ENCODE data around the gene ADAM19.

ADAM19 gene

DNA sequence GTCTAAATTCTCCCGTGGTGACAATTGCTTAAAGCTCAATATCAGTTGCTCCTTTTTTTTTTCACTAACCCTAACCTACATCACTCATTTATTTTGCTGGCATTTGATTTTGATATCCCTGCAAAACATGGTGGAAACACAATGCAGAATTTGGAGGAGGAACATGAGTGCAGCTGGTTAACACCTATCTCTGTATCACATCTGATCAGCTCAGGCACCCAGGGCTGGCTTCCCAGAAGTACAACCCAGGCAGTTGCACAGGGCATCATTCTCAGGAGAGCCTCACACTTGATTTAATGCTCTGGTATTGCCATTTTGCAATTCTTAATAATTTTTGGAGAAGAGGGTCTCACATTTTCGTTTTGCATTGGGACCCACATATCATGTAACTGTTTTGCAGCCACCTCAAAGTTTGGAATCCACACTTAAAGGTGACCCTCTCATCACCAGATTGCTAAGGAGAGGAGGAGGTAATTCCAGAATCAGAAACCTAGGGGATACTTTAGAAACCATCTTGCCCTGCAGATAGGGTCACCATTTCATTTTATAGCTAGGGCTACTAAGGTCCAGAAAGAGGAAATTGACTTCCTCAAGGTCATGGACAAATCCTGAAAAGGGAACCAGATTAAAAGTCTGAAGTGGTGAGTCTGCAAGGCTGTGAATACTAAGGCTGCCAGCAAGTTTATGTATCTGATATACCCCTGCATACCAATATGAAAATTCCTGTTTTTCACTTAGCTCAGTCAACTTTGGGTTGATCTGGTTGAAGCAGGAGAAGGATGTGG is 19.3 kb upstream of the ADAM19 start:
- no peak for DNase-seq

DNA sequence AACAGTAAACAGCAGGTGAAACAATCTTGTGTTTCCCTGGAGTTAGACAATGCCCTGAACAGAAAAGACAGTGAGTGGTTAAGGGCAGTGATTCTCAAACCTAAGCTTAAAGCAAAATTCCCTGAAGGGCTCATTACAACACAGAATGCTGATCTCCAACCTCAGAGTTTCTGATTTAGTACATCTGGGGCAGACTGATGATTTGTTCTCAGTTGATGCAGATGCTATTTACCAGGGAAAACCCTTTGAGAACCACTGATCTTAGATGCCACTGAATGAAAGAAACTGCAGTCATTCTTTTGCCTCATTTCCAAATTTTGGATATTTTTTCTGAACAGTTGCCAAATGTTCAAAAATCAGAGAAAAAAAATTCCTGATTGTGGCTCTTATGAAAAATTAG is 18.7 kb upstream of the ADAM19 start:
- no peak for DNase-seq

DNA sequence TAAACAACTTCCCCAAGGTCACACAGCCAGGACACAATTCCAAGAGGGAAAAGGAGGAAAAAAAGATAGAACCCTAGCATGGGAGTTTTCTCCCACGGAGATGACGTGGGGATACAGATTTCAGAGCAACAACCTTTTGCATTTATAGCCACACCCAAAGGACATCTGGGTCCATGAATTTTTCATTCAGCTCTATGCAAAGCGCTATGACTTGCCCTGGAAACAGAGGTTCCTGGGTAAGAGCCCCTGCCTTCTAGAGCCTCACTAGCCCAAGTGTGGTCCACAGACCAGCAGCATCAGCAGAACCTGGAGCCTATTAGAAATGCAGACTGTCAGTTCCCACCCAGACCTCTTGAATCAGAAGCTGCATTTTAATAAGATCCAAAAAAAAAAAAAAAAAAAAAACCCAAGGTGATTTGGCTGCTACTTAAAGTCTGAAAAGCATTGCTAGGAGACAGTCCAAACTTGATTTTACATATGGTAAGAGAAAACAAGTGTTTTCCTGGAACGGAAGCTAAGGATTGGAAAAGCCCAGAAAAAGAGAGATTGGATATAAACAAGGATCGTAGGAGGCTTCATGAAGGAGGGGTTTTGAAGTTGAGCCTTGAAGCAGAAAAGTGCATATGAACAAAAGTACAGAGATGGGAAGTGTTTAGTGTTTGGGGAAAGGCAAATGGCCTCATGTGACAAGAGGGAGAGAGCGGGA is 17.6 kb upstream of the ADAM19 start:
- no peak for DNase-seq

DNA sequence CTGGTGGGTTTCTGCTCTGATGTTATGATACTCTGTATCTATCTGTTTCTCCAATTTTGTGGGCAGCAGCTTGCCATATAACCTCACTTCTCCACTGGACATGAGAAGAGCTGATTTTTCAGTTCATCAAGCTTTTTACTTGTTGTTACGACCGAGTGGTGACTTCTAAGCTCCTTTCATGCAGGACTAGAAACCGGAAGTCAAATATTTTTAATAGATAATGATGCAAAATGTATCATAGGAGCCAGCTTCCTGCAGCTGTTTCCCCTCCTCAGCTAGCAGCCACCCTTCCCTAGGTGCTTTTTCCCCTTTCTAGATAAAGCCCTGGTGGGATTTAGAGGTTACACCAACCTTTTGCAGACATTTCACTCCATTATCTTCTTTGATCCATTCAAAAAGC is 17.0 kb upstream of the ADAM19 start:
- no peak for DNase-seq

DNA sequence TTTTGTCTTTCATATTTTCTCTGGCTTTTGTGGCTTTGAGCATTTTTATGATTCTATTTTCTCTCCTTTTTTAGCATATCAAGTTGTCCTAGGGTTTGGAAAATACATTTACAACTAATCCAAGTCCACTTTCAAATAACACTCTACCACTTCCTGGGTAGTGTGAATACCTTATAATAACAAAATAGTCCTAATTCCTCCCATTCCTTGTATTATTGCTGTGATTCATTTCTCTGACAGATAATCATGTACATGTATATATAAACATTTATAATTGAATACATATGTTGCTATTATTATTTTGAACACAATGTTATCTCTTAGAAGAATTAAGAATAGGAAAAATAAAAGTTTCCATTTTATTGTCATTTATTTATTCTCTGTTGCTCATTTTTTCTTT is 14.9 kb upstream of the ADAM19 start:
- no peak for DNase-seq

DNA sequence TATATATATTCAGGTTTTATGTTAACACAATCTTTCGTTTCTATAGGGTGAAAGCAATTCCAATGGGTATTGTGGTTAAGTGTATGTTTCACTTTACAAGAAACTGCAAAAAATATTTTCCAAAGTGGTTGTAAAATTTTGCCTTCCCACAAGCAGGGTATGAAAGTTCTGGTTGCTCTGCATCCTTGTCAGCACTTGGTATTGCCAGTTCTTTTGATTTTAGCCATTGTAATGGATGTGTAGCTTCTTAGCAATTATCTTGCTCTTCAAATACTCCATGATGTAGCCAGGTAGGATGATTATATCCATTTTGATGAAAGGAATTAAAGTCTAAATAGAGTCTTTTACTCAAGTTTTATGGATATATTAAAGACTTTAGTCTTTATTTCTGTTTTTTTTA is 9.1 kb upstream of the ADAM19 start:
- DNase-seq, result no peak

DNA sequence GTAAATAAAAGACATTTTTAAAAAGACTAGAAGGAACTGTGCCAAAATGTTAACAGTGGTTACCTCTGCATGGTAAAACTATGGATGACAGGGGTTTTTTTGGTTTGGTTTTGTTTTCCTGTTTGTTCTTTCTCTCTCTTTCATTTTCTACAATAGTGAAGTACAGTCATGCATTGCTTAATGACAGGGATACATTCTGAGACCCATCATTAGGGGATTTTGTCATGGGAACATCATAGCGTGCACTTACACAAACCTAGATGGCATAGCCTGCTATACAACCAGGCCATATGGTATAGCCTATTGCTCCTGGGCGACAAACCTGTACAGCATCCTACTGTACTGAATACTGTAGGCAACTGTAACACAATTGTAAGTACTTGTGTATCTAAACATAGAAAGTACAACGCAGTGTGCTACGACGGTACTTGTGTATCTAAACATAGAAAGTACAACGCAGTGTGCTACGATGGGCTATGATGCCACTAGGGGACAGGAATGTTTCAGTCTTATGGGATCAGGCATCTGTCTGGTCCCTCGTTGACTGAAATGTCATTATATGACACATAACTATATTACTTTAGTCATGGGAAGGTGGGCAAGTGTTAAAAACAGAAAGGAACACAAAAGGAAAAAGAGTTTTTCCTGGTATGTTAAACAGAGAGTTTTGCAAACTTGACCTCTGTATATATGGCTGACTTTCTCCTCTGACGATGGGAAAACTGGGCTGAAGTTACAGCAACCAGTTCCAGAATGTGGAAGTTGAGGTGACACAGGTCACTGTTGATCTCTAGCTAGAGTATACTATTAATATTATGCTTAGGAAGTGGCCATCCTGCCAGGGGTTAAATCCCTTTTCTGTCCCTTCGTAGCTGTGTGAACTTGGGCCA is 7.4 kb upstream of the ADAM19 start:
- DNase-seq, result no peak

DNA sequence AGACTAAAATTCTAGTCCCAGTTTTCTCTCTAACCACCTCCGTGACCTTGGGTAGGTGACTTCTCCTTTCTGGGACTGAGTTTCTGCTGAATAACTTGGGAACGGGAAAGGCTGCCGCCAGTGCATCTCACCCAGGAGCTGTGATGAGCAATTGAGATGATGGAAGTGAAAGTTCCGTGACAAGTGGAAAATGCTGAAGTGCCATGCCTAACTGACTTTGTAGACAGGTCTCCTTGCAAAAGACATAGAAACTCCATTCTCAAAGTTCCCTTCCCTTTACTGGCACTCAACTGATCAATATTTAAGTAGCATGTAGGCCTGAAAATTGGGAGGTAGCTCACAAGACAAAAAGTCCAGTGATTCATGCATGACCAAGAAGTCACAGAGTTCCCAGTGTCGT is 6.3 kb upstream of the ADAM19 start:
- no peak for DNase-seq

DNA sequence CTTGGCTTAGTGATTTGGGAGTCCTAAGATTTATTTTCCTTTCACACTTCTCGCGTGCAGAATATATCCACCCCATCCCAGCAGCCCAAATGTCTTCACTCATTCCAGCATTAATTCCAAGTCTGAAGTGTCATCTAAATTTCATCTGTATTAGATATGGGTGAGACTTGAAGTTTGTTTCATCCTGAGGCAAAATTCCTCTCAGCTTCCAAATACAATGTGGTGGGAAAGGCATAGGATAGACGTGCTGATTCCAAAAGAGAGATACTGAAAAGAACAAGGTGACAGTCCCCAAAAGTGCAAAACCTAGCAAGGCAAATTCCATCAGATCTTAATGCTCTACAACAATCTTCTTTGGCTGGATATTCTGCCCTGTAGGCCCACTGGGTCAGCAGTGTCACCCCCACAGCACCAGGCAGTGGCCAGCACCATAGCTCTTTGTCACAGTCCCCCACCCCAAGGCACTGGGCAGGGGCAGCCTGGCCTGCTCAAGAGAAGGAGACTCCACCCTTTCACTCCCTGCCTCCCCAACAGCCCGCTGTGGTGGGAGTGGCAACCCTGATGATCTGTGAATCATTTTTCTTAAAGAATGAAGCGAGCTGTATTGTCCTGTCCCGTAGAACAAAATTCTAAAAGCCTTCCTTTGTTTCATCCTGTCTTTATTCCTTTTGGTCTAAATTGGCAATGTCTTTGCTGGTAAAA is 2.7 kb upstream of the ADAM19 start:
- DNase-seq, result no peak

DNA sequence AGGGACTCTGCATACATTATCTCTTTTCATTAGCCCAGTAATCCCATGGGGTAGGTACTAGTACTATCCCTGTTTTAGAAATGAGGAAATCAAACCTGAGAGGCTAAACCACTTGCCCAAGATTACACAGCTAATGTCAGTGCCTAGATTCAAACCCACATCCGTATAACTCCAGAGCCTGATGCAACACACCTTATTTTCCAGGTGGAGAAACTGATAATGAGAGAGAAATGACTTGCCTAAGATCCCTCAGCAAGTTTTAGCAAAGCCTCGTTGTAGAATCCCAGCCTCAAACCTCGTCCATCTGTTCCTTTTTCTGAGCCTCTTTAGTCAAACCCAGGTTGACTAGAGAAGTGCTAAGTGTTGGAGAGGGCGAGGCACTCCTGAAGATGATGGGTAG is 1.1 kb upstream of the ADAM19 start:
- DNase-seq, result no peak

DNA sequence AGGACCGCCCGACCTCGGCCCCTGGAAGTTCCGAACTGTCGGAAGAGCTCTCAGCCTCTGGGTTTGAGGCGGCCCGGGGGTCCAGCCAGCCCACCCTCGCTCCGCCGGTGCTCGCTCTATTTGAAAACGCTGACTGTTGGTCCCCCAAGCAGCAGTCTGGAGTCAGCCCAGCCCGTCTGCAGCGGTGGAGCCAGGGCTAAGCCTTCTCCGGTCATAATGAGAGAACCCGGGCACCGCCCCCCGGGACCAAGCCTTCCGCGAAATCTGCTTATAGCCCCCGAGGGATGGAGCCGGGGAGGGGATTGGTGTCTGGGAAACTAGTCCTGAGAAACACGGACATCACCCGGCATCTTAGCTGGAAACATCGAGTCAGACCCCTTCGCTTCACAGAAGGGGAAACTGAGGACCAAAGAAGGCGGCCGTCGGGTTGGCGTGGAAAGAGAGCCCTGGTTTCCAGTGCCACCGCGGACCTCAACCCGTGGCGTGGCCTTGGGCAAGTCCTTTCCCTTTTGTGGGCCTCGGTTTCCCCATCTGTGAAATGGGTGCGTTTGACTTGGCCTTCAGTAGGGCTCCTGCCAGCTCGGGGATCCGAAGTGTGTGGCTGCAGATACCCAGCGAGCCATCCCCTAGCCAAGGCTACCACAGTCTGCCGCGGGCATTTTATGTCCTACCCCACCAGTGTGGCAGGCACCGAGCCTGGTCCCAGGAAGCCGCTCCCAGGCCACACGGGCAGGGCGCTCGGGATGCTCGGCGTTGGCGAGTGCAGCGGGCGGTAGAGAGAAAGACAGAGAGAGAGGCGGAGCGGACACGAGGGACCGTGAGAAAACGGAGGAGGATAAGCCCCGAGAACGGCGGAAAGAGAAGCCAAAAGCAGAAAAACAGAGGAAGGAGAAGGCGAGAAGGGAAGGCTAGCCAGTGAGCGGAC is 857 bp downstream of the ADAM19 start:
- DNase-seq, result peak in 1 of 4 experiments; percentile 4

DNA sequence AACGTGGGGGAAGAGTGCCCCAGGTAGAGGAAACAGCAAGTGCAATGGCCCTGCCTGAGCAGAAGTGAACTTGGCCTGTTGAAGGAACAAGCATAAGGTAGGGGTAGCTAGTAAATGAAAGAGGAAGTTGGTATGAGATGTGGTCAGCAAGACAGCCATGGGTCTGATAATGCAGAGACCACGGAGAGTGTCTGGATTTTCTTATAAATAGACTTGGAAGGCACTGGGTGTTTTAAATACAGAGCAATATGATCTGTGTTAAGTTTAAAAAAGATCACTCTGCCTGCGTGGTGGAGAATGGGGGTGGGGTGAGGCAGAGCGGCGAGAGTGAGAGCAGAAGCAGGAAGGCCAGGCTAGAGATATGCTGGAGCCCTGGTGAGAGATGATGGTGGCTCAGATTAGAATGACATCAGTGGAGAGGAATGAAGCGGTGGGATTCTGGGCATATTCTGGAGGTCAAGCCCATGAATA is 4.2 kb downstream of the ADAM19 start:
- peak in 1 of 4 experiments; percentile 5 for DNase-seq

DNA sequence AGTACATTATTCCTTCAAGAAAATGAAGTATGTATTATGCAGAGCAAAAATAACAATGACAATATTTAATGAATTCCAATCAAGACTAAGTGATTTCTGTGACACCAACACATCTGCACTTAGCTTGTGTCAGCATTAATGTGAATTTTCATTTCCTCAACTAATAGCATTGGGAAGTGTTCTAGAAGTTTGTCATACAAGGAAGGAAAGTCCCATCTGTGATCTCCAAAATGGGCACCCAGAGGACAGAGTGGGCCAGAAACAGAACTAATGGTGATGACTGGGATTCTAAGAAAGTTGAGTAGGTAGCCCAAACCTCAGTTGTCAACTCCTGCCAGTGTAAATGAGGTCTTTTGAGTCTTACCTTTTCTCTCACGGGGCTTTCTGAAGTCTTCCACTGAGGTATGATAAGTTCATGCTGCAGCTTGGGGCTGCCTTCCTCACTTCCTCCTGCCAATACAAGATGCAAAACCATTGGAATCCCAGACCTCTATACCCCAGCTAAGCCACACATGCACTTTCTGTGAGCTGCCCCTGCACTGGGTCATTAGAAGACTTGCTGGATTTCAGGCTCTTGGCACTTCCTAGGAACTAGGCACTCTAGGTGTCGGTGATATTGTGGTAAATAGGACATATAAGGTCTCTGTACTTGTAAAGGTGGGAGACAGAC is 4.9 kb downstream of the ADAM19 start:
- no peak for DNase-seq

DNA sequence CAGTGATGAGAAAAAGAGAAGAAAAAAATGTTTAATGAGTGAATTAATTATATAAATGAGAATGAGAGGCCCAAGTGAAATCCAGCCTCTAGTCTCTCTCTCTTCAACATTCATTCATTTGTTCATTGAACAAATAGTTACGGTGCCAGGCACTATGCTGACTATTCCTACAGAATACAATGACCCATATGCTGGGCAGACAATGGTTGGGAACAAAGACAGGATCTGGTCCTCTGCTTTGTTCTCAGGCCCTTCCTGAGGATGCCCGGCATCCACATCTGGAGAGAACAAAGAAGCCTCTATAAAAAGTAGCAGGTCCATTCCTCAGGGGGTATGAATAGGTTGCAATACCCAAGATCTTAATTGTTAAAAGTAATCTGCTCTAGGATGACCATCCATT is 6.9 kb downstream of the ADAM19 start:
- DNase-seq, result no peak

DNA sequence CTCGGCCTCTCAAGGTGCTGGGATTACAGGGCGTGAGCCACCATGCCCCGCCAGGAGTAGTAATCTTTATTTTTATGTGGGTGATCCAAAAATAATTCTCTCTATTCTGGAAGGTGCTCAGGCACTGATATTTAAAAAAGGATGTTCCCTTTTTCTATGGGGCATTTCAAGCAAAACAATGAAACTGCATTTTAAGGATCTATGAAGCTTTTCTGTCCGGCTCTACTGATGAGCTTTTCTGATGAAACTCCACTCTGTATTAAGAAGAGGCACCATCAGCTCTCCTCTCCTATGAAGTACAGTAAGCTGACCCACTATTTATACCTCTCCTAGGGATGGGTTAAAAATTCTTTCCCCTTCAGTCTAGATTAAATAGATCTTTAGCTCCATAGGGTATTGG is 7.4 kb downstream of the ADAM19 start:
- DNase-seq, result no peak

DNA sequence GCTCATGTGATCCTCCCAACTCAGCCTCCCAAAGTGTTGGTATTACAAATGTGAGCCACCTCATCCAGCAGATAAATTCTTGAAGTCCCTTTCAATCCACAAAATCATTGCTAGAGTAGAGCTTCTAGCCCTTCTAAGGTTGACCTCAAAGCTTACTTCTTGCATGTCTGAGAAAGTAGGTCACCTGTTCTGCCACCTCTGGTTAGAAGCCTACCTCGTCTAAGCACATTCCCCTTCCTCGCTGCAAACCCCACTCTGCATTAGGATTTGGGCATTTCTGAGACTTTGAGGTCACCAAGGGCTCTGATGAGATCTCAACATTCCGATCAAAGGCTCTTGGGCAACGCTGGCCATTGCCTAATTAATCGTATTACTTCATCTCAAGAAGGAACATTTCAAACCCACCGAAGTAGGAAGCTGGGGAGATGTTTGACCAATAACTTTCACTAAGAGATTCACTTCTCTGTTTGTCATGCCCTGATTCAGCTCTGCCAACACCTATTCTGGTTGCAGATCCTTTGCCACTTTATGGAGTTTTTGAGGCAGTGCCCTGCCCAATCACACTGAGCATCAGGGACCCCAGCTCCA is 8.6 kb downstream of the ADAM19 start:
- DNase-seq, result no peak

DNA sequence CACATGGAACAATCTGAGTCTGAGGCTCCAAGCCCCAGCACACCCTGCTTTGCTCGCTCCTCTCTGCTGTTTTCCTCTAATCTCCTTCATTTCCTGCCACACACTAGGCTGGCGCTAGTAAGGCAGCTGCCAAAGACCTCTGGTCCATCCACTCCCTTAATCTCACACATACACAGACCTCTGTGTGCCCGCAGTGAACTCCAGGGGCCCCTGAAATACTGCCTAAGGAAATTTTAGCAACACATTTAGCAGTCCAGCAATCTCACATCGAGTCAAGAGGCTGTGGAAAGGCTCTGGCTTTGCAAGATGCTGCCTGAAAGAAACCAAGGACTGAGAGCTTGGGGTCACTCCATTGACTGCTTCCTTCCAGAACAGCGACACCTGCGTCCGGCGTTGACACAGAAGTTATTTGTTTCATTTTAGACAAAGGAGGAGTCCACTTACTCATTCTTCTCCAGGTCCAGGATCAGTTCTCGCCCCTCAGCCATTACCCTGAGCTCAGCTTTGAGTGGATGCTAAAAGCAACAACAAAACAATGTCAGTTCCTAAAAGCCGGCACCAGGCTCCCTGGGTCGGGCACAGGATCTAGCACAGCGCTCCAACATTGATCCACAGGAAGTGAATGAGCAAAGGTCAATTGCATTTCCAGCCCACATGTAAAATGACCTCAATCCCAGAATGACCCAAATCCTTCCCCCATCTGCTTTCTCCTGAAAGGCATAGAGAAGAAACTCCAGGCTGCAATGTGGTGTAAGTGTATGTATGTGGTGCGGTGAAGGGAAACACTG is 11.5 kb downstream of the ADAM19 start:
- DNase-seq, result no peak

DNA sequence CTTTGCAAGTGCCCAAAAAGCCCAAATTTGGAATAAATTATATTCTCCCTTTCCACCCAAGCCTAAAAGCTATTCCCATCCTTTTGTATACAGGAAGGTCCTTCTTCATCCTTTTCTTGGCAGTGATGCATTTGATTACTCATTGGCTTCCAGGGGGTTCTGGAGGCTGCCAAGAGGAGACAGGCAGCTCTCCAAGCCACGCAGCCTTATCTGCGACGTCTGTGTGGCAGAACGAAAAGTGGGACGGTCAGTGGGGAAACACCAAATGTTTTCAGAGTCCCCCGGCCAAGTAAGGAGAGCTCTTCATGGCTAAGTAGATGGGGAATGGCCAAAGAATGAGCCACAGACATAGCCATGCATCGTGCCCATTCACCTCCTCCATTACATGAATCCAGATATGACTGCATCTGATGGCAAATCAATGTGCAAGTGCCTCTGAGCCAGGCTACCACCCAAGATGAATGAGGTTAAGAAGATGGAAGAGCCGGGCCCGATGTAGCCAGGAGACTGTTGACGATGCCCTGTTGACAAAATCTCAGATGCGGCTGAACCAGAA is 12.1 kb downstream of the ADAM19 start:
- DNase-seq, result no peak

DNA sequence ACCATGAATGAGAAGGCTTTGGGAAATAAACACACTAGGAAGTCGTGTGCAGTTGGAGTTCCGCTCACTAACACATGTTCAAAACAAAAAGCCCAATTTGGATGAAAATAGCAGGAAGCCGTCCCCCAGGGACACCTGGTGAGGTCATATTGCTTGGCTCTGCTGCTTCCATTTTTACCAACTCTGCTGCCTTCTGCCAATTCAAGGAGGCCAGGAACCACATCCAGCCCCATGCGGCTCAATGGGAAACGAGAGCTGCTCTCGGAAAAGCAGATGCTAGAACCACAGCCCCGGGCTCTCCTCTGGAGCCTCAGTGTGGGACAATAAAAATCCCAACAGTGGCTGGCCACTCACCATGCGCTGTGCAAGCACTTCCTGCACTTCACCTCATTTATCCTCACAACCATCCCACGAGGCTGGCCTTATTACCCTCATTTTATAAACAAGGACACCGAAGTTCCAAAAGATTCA is 13.4 kb downstream of the ADAM19 start:
- no peak for DNase-seq
